Limb (tissue), 2 donors: Measurements from ENCODE around the gene GRB2.
"Not testable (repeated sequence)": the region's sequence is repeated elsewhere in the genome, so short reads cannot be mapped to it uniquely, and the experiment has no call there.

Experiments
- DNase-seq, 2 donors: peaks; one replicate each; pipeline ENCODE4 v3.0.0-alpha.2; 2016; ENCODE audit errors: extremely low spot score in 2 of 2

Gene GRB2

DNA sequence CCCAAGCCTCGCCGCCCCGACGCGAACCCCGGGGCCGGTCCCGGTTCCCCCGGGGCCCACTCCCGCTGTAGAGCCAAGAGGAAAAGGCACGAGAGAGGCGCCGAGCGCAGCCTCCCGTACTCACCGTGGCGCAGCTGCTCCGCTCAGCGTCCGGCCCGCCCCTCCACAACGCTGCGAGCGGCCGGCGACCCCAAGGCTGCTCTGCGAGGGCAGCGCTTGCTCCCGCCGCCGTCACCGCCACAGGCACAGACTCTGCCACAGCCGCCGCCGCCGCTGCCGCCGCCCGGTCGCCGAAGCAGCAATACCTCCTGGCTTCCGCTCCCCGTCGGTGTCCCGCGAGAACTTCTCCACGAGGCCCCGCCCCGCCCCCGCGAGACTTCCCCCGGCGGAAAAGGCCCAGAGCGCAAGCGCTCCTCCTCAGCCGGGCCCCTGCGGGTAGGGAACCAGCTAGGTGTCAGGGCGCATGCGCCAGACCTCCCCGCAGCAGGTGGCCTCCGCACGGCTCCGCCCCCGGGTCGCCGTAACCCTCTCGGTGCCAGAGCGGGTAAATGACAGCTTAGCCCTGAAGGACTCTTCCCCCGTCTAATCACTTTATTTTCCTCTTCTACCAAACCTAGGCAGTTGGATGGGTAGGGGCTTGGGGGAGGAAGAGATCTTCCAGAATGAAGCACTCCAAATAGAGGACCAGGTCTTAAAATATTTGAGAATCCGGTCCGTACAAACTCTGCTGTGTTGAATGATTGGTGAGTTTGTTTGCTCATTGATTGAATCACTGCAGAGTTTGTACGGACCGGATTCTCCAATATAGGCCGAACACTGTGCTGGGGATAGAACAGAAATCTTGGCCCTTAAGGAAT, at the start of gene GRB2:
GRB2 (minus strand) TSS at position 314 of the 857 bp plus-strand sequence. CDS start 12,050 bp downstream, outside the sequence.
- peak; percentile 97 to 100 for DNase-seq

DNA sequence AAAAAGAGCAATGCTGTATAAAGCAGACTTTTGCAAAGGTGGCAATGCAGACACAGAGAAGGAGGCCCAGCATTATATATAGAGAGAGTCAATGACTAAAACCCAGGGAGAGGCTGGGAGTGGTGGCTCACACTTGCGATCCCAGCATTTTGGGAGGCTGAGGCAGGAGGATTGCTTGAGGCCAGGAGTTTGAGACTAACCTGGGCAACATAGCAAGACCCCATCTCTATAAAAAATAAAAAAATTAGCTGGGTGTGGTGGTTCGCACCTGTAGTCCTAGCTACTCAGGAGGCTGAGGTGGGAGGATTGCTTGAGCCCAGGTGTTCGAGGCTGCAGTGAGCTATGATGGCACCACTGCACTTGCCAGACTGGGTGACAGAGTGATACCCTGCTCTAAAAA, 49.2 kb upstream of the GRB2 start:
- DNase-seq: not testable (repeated sequence)

DNA sequence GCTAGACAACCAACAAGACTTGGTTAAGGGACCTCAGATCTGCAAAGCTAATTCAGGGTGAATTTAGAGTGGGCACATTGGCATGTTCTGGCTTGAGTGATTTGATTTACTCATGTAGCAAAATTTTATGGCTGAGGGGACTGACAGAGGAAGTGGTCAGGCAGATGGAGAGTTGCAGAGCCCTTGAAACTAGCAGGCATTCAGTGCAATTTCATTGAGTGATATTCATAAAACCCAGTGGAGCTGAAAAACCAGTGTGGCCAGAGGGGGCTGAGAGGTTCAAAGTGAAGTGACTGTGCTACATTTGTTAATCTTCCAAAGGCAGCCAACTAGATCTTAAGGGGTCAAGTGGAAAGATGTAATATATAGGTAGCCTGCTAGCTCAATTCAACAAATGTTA, 48.7 kb upstream of the GRB2 start:
- no peak for DNase-seq

DNA sequence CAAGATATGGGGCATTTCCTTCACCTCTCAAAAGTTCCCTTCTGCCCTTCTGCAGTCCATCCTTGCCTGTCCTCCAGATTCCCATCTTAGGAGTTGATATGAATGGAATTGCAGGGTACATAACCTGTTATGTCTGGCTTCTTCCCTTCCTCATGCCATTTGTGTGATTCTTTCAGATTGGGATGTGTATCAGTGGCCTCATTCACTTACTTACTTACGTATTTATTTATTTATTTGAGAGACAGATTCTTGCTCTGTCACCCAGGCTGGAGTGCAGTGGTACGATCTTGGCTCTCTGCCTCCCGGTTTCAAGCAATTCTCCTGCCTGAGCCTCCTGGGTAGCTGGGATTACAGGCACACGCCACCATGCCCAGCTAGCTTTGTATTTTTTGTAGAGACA, 44.8 kb upstream of the GRB2 start:
- no peak for DNase-seq

DNA sequence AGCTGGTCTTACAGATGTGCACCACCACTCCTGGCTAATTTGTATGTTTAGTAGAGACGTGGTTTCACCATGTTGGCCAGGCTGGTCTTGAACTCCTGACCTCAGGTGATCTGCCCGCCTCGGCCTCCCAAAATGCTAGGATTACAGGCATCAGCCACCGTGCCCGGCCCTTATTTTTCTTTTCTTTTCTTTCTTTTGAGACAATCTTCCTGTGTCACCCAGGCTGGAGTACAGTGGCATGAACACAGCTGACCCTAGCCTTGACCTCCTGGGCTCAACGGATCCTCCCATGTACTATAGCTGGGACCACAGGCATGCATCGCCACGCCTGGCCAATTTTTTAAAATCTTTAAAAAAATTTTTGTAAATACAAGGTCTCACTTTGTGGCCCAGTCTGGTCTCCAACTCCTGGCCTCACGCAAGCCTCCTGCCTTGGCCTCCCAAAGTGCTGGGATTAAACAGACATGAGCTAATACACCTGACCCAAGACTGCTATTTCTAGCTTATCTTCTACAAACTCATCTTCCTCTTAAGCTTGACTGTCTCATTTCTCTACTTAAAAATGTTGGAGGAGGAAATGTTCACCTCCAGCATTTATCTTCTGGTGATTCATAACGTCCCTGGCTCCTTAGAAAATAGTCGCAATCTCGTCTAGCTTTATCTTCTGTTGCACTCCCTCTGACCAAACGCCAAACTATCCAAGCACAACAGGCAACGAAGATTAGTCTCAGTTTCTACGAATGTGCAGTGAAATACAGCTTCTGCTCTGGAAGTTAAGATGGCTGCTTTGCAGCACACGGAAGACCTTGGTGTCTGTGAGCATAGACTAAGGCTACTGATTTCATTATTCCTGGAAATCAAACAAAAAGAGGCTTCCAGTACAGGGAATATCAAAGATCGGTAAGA, 42.7 kb upstream of the GRB2 start:
- no peak for DNase-seq

DNA sequence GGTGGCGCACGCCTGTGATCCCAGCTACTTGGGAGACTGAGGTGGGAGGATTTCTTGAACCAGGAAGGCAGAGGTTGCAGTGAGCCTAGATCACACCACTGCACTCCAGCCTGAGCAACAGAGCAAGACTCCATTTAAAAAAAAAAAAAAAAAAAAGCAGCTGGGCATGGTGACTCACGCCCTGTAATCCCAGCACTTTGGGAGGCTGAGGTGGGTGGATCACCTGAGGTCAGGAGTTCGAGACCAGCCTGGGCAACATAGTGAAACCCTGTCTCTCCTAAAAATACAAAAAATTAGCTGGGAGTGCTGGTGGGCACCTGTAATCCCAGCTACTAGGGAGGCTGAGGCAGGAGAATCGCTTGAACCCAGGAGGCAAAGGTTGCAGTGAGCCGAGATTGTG, 40.4 kb upstream of the GRB2 start:
- not testable (repeated sequence) for DNase-seq

DNA sequence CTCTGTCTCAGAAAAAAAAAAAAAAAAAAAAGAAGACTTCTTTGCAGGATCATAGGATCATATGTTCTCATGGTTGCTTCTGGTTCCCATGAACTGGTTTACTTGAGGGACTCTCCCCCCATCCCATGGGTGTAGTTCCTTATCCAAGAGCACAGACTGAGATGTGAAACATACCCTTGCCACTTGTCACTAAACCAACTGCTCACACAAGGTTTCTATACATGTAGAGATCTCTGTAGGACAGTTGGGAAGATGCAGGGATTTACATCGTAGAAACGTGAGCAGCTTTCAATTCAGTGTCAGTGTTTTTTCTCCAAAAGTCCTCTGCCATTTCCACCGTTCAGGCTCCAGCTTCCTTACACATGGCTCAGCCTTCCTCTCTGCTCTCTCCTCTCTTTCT, 39.8 kb upstream of the GRB2 start:
- DNase-seq: no peak

DNA sequence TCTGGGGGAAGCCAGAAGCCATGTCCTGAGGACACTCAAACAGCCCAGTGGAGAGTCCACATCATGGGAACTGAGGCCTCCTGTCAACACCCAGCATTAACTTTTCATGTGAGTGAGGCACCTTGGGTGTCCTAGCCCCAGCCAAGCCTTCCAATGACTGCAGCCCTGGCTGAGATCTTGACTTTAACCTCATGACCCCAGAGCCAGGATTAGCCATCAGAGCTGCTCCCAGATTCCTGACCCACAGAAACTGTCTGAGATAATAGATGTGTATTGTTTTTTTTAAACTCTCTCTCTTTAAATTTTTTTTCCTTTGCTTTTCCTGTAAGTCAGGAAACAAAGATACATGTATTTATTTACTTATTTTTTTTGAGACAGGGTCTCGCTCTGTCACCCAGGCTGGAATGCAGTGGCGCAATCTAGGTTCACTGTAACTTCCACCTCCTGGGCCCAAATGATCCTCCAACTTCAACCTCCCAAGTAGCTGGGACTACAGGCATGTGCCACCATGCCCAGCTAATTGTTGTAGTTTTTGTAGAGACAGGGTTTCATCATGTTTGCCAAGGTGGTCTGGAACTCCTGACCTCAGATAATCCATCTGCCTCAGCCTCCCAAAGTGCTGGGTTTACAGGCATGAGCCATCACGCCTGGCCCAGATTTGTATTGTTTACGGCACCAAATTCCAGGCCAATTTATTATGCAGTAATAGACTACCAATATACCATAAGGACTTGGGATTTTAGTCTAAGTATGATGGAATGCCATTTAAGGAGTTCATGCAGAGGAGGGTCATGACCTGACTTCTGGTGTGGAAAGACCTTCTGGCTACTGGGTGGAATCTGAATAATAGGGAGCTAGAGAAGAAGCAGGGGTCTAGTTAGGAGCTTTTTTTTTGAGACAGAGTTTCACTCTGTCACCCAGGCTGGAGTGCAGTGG, 37.0 kb upstream of the GRB2 start:
- no peak for DNase-seq

DNA sequence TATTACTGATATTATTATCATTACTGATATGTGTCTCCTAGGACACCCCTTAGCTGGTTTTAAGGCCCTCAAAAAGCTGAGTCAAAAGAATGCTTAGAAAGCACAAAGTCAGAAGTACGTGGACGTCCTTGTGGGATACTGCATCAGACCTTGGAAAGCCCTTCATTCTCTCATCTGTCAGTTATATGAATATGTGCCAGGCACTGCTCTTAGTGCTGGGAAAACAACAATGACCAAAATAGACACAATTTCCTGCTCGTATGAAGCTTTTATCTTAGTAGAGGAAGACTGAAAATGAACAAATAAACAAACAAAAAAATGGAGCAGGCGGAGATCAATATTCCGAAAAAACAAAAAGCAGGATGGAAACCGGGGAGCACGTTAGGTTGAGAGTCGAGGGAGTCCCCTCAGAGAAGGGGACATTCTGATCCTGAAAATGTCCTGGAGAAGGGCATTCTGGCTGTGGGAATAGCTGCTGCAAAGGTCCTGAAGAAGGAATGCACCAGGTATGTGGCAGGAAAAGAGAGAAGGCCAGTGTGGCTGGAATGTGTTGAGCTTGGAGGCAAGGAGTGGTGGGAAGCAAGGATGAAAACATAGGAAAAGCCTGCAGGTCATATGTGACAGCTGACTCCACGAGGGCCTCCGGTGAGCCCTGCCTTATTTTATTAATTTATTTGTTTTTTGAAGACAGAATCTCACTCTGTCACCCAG, 35.4 kb upstream of the GRB2 start:
- no peak for DNase-seq

DNA sequence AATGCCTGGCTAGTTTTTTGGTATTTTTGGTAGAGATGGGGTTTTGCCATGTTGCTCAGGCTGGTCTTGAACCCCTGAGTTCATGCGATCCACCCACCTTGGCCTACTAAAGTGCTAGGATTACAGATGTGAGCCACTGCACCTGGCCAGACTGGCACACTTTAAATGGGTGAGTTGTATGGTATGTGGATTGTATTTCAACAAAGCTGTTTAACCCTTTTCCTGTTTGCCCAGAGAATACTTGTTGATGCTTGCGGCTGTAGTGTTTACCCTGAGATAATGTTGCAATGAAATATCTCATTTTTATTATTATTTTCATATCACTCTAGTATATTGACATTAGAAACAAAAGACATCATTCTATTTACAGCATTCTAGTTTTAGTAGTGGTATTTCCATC, 33.8 kb upstream of the GRB2 start:
- no peak for DNase-seq

DNA sequence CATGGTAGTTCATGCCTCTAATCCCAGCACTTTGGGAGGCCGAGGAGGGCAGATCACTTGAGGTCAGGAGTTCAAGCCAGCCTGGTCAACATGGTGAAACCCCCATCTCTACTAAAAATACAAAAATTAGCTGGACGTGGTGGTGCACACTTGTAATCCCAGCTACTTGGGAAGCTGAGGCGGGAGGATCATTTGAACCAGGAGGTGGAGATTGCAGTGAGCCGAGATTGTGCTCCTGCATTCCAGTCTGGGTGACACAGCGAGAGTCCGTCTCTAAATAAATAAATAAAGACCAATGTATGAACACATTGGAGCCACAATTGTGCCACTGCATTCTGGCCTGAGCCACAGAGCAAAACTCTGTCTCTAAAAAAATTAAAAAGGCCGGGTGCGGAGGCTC, 31.9 kb upstream of the GRB2 start:
- not testable (repeated sequence) for DNase-seq

DNA sequence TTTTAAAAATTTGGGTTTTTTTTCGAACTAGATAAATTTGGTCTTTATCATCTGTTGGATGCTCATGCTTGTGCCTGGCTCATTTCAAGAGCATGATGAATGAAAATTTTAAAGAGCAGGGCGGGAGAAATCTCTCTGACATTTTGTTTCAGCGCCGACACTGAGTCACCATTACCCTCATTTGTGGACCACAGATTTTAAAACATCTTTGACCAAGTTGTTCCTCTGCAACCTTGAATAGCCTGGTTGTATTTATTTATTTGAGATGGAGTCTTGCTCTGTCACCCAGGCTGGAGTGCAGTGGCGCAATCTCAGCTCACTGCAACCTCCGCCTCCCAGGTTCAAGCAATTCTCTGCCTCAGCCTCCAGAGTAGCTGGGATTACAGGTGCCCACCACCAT, 29.0 kb upstream of the GRB2 start:
- DNase-seq: not testable (repeated sequence)

DNA sequence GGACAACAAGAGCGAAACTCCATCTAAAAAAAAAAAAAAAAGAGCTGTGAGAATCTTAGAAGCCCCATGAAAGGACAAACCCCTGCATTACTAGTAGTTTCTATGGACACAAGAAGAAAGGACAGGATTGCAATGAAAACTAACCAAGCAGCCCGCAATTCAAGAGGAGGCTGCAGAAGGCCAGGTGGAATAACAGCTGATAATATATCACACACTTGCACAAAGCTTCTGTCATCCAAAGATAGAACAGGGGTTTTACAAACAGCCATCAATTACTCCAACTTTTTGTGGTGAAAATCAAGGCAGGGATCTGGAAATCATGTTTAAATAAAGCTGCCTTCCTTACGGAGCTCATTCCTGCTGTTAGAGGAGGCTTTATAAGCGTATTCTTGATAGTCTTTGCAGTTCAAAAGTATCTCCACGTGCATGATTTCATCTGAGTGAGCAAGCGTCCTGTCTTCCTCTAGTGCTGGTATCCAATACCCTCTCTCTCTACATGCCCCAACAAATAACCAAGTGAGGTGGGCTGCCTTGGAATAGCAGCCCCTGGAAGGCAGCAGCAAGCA, 27.8 kb upstream of the GRB2 start:
- no peak for DNase-seq

DNA sequence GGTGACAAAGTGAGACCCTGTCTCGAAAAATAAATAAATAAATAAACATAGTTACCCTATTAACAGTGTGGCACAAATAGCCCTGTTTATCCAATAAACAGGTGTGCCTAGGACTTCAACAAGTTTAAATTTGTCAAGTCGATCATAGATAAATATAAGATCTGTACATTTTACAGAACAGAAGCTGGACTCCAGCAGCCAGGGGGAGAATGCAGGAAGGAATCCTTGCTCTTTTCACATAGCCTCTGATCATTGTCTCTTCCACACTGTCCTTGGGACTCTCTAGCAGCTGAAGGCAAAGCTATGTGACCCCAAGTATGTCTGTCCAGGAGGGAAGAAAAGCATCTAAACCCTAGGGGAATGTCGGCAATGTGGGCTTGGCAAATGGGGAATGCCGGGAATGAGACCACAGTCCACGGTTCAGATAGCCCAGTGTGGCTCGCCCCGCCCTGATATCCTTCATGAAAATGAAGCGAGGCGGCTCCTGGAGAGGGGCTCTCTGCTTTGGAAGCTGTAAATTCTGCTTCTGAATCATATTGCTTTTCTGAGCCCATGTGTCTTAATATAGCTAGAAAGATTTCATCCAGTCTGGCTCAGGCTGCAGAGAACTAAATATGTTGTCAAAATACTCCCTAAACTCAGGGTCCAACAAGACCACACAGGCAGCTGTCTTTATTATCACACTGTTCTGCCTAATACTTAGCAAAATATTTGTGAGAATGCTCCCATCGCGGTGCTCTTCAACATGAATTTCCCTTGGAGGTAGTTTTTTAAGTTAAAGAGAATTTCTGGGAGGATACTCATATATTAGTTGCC, 24.9 kb upstream of the GRB2 start:
- DNase-seq: peak; percentile 36 to 62

DNA sequence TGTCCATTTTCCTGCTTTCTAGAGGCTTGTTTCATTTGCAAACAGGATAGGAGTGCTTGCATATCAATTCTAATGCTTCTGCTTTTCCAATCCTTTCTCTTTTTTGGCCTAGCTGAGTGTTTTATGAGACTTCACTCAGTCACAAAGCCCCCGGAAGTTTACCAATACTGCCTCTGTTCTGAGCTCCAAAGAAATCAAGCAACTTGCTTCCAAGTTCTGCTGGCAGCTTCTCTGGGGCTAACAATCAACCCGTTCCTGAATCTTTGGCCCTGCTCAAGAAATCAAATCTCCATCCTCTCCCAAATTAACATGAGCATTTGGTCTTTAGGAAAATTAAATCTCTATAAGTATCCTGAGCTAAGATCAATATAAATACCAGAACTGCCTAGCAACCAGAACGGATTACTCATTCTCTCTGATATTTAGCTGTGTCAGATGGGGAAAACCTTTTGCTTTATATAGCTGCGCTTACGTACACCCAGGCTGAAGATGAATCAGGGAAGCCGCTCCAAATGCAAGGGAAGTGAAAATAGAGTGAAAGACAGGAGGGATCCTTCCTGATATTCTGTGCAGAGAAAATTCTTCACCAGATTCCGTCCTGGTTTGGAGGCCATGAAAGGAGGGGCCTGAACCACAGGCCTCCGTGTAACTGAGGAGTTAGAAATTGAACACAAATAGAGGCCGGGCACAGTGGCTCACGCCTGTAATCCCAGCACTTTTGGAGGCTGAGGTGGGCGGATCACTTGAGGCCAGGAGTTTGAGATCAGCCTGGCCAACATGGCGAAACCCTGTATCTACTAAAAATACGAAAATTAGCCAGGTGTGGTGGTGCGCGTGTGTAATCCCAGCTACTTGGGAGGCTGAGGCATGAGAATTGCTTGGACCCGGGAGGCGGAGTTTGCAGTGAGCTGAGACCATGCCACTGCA, 23.3 kb upstream of the GRB2 start:
- peak in 1 of 2 donors; percentile 32 for DNase-seq

DNA sequence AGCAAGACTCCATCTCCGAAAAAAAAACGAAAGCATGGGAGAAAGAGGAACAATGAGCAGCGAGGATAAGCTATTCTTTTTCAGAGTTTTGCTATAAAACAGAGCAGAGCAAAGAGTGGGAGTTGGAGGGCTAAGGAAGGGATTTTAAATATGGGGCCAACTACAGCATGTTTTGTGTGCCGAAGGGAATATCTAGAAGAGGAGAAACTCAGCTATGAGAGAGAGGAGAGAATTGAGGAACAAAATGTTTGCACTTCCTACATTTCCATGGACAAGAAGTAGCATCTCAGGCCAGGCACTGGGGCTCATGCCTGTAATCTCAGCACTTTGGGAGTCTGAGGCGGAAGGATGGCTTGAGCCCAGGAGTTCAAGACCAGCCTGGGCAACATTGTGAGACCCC, 13.1 kb upstream of the GRB2 start:
- no peak for DNase-seq

DNA sequence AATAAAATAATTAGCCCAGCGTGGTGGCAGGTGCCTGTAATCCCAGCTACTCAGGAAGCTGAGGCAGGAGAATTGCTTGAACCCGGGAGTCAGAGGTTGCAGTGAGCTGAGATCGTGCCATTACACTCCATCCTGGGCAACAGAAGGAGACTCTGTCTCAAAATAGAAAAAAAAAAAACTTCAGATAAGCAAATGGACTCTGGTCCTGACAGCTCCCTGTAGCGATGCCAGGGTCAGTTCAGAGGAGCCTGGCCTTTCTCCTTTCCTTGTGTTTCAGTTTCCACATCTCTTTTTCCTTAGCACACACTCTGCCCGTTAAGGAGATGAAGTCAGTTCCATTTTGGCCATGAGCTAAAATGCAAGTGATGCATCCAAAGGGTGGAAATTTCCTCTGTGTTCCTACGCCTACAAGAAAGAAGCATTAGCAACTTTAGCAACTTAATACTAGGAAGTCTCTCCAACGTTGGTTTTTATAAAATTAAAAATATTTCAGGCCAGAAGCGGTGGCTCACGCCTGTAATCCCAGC, 11.6 kb upstream of the GRB2 start:
- no peak for DNase-seq

DNA sequence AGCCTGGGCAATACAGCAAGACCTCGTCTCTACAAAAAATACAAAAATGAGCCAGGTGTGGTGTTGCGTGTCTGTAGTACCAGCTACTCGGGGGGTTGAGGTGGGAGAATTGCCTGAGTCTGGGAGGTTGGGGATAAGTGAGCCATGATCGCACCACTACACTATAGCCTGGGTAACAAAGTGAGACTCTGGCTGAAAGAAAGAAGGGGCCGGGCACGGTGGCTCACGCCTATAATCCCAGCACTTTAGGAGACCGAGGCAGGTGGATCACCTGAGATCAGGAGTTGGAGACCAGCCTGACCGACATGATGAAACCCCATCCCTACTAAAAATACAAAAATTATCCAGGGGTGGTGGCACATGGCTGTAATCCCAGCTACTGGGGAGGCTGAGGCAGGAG, 10.5 kb upstream of the GRB2 start:
- no peak for DNase-seq
